MV-4-11 (cell line): ENCODE data around the gene OR11H6.
"Not testable (repeated sequence)": the region's sequence is repeated elsewhere in the genome, so short reads cannot be mapped to it uniquely, and the experiment has no call there.

Experiments
- DNase-seq: peaks from one replicate; lab custom pipeline; 2025; lab: John Stamatoyannopoulos, UW

OR11H6 gene

GRCh38 chr14:20223410-20223809, at the start of gene OR11H6:
Gene OR11H6 (plus strand): TSS chr14:20223710. CDS start chr14:20223710, 0 bp downstream.
- no peak for DNase-seq

GRCh38 chr14:20174205-20174604, 49.3 kb upstream of the OR11H6 start:
- not testable (repeated sequence) for DNase-seq

DNA sequence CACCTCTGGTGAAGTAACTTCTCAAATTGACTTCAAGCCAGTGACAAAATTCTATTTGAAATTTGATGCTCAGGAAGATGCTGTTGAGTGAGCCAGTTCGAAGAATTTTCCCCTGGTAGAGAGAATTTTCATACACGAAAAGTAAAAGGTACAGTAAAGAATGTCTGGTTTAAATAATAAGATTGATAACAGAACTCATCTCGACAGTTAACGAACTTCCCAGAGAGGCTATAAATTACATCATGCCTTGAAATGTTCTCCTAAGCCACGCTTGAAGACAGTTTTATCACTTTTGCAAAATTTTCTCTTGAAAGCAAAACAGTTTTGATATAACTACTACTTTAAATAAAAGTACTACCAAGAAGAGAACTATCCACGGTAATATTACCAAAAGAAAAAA, 47.2 kb upstream of the OR11H6 start:
- no peak for DNase-seq

DNA sequence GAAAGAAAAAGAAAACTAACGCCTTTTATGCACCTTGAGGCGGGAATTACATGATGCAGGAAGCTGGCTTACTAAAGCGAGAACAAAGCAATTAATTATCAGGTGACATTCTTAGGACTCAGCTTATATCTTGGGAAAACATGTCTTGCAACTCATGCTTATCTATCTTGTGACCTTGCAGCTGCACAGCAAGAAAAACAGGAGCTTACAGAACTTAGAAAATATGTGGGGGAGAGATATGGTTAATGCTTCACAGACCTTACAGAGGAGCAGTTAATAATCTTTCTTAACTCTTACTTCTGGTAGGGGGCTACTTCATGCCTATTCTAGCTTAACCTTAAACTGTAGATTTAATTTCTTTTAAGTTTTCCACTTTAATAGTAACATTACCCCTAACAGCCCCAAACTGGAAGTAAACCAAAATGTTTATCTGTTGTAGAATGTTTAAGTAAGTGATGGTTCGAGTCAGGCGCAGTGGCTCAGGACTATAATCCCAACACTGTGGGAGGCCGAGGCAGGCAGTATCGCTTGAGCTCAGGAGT, 46.0 kb upstream of the OR11H6 start:
- no peak for DNase-seq

DNA sequence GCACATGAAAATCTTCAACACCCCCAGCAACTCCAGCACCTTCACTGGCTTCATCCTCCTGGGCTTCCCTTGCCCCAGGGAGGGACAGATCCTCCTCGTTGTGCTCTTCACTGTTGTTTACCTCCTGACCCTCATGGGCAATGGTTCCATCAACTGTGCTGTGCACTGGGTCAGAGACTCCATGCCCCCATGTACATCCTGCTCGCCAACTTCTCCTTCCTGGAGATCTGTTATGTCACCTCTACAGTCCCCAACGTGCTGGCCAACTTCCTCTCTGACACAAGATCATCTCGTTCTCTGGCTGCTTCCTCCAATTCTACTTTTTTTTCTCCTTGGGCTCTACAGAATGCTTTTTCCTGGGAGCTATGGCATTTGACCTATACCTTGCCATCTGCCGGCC, 44.3 kb upstream of the OR11H6 start:
- peak; percentile 88 for DNase-seq

DNA sequence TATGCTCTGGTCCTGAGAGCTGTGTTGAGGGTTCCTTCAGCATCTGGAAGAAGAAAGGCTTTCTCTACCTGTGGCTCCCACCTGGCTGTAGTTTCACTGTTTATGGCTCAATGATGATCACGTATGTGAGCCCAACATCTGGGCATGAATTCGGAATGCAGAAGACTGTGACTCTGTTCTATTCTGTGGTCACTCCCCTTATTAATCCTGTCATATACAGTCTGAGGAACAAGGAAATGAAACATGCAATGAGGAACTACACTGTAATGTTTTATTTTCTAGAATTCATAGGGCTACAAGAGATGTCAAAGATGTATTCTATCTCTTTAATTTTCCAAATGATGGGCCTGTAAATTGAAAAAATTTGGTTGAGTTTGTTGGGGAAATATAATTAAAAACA, 43.6 kb upstream of the OR11H6 start:
- peak; percentile 88 for DNase-seq

- peak; percentile 89 for DNase-seq
These were observed 43.0 kb upstream of the OR11H6 start for GRCh38 chr14:20180486-20180885.

GRCh38 chr14:20184181-20184580, 39.3 kb upstream of the OR11H6 start:
- DNase-seq: peak; percentile 75

GRCh38 chr14:20190596-20190995, 32.9 kb upstream of the OR11H6 start, which contains the start of gene OR11G2:
Gene OR11G2 (plus strand): TSS chr14:20190896. CDS start chr14:20197438, 6,542 bp downstream.
- DNase-seq: no peak

DNA sequence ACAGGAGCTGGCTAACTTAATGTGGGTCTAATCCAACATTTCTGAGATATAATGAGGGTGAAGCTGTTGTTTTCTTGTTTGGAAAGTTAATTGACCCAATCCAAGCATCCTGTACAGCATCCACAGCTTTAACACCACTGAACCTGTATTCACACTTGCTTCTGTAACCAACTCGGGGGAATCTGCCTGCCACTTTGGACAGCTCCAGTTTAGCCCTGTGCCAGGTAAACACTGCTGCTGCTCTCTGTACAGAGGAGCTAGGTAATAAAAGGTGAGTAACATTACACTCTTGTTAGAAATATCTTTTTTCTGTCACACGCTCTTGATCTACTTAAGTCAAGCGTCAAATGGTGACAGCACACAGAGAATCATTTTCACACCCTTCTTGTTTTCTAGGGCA, 32.1 kb upstream of the OR11H6 start:
- no peak for DNase-seq

DNA sequence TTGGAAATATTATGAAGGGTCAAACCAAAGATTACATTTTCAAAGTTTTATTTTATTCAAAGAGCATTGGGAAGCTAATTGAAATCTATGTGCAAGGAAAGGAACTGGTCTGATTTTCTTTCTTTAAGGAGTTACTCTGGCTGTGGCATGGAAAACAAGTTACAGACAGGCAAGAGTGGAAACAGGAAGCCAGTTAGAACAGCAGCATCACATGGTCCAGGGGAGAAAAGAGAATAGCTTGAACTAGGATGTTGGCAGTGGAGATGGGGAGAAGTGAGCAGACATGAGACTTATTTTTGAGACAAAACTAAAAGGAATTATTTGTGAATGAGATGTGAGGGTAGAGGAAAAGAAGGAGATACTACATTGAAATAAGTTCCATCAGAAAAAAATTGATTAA, 29.4 kb upstream of the OR11H6 start:
- DNase-seq: no peak

DNA sequence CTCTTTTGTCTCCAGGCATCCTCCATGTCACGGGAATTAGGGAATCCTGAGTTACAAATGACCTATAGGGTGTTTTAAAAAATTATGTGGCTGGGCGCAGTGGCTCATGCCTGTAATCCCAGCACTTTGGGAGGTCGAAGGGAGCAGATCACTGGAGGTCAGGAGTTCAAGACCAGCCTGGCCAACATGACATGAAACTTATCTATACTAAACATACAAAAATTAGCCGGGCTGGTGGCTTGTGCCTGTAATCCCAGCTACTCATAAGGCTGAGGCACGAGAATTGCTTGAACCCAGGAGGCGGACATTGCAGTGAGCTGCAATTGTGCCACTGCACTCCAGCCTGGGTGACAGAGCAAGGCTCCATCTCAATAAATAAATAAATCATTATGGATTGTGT, 28.3 kb upstream of the OR11H6 start:
- not testable (repeated sequence) for DNase-seq

DNA sequence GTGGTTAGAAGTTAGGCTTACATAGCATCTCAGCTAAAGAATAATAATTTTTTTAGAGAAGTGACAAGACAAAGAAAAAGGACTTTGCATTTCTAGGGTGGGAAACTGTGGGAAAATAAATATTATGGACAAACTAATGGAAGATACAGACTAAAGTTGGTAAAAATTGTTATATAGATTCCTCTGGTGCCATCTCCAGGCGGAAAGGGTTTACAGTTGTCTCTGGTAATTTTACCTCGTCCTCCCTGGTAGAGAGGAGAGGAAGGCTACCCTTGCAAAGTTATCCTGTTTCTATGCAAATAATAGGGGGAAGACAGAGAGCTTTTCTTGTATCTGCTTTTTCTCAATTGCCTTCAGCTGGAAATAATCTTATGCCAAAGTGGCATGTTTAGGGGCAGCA, 27.6 kb upstream of the OR11H6 start:
- DNase-seq: no peak

DNA sequence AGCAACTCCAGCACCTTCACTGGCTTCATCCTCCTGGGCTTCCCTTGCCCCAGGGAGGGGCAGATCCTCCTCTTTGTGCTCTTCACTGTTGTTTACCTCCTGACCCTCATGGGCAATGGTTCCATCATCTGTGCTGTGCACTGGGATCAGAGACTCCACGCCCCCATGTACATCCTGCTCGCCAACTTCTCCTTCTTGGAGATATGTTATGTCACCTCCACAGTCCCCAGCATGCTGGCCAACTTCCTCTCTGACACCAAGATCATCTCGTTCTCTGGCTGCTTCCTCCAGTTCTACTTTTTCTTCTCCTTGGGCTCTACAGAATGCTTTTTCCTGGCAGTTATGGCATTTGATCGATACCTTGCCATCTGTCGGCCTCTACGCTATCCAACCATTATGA, 26.1 kb upstream of the OR11H6 start:
- DNase-seq: peak; percentile 71

GRCh38 chr14:20198991-20199390, 24.5 kb upstream of the OR11H6 start:
- peak; percentile 16 for DNase-seq

DNA sequence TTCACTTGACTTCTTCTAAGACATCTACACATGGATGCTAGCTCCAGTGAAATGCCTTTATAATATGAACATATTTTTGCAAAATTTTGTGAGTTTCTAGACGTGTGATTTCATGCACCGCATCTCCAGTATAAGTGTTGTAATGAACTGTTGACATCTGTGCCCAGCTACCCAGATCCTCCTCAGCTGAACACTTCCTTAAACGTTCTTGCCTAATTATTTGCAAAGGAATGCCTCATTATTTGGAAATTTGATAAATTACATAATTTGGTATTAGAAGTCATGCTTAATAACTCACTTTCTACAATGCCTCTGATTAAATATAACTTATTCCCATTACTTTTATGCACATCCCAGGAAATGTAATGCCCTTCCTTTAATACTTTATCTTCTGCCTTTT, 18.8 kb upstream of the OR11H6 start:
- no peak for DNase-seq

- DNase-seq: no peak
These were observed 13.9 kb upstream of the OR11H6 start for GRCh38 chr14:20209595-20209994.

GRCh38 chr14:20212406-20212805, 11.1 kb upstream of the OR11H6 start:
- not testable (repeated sequence) for DNase-seq

DNA sequence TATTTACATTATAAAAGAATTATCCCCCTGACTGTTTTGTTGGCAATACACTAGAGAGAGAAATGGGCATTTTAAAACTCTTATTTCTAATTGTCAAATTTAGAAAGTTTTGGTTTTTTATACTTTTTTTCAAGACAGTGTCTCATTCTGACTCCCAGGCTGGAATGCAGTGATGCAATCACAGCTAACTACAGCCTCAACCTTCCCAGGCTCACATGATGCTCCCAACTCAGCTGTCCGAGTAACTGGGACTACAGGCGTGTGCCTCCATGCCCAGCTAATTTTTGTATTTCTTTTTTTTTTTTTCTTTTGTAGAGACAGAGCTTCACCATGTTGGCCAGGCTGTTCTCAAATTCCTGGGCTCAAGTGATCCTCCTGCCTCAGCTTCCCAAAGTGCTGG, 8.3 kb upstream of the OR11H6 start:
- DNase-seq: no peak

DNA sequence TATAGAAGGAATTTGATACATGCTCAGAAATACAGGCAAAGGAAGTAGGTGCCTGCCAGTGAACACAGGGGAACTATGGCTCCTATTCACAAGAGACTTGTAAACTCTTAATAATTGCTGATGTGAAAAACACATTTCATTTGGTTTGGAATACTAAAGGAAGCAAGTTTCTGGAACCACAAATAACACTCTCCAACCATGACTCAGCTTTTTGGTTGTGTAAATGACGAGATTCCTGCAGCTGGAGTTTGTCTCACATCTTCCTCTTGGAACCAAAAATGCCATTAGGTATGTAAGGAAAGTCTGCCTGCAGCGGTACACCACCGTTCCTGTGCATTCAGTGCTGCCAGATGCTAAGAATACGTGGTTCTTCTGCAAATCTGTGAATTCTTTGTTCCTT, 4.5 kb upstream of the OR11H6 start:
- no peak for DNase-seq

GRCh38 chr14:20228681-20229080, 5.2 kb downstream of the OR11H6 start, which contains the start of gene OR11H7:
Gene OR11H7 (plus strand): TSS chr14:20228981.
- DNase-seq: no peak

DNA sequence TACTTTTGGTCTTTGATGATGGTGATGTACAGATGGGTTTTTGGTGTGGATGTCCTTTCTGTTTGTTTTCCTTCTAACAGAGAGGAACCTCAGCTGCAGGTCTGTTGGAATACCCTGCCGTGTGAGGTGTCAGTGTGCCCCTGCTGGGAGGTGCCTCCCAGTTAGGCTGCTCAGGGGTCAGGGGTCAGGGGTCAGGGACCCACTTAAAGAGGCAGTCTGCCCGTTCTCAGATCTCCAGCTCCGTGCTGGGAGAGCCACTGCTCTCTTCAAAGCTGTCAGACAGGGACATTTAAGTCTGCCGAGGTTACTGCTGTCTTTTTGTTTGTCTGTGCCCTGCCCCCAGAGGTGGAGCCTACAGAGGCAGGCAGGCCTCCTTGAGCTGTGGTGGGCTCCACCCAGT, 11.9 kb downstream of the OR11H6 start:
- not testable (repeated sequence) for DNase-seq

DNA sequence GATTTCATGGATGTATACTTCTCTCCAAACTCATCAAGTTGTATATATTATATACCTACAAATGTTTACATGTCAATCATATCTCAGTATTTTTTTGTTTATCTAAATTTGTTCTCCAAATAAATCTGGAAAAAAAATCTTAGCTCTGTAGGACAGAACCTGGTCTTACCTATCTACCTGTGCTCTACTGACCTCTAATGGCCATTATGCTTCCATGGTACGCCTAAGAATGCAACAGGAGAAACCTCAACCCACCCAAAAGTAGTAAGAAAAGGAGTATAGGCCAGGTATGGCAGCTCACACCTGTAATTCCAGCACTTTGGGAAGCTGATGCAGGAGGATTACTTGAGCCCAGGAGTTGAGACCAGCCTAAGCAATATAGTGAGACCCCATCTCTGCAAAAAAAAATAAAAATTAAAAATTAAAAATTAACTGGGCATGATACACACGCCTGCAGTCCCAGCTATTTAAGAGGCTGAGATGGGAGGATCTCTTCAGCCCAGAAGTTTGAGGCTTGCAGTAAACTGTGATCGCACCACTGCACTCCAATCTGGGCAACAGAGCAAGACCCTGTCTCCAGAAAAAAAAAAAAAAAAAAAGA, 24.2 kb downstream of the OR11H6 start:
- DNase-seq: no peak

GRCh38 chr14:20262642-20263128, 39.2 kb downstream of the OR11H6 start:
- DNase-seq: peak; percentile 22
